ENCODE results near the gene THOC2.
A peak's percentile ranks its signal among the peaks of the same experiment; 100 is the strongest.
"Not testable (repeated sequence)": the region's sequence is repeated elsewhere in the genome, so short reads cannot be mapped to it uniquely, and the experiment has no call there.

THOC2 gene, protein sequence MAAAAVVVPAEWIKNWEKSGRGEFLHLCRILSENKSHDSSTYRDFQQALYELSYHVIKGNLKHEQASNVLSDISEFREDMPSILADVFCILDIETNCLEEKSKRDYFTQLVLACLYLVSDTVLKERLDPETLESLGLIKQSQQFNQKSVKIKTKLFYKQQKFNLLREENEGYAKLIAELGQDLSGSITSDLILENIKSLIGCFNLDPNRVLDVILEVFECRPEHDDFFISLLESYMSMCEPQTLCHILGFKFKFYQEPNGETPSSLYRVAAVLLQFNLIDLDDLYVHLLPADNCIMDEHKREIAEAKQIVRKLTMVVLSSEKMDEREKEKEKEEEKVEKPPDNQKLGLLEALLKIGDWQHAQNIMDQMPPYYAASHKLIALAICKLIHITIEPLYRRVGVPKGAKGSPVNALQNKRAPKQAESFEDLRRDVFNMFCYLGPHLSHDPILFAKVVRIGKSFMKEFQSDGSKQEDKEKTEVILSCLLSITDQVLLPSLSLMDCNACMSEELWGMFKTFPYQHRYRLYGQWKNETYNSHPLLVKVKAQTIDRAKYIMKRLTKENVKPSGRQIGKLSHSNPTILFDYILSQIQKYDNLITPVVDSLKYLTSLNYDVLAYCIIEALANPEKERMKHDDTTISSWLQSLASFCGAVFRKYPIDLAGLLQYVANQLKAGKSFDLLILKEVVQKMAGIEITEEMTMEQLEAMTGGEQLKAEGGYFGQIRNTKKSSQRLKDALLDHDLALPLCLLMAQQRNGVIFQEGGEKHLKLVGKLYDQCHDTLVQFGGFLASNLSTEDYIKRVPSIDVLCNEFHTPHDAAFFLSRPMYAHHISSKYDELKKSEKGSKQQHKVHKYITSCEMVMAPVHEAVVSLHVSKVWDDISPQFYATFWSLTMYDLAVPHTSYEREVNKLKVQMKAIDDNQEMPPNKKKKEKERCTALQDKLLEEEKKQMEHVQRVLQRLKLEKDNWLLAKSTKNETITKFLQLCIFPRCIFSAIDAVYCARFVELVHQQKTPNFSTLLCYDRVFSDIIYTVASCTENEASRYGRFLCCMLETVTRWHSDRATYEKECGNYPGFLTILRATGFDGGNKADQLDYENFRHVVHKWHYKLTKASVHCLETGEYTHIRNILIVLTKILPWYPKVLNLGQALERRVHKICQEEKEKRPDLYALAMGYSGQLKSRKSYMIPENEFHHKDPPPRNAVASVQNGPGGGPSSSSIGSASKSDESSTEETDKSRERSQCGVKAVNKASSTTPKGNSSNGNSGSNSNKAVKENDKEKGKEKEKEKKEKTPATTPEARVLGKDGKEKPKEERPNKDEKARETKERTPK (N-terminal part only)

DNA sequence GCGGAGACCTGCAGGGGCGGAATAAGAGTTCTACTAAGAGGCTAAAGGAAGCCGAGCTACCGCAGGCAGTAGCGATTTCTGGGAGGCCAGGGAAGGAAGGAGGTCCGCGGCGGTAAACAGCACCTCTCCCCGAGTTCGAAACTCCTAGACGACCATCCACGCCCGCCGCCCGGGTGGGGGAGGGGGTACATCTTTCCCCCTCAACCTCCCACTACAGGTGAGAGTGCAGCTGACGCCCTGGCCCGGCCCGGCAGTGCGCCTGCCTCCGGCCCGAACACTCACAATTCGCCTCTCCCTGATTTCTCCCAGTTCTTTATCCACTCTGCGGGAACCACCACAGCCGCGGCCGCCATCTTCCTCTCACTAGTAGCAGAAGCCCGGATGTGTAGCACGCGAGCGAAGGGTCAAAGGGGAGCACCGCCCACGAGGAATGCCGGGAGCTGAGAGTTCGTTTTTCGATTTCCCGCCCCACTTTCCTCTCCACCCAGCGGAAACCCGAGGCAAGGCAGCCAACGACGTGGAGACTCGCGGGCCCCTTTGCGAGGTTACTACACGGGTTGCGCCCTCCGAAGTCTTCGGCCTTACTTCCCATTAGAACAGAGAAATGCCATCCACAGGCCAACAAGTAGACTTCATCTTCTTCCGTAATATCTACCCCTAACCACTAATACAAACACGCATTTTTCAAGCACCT is at the start of gene THOC2:
TSS of gene THOC2 (minus strand) at position 383 of the 694 bp plus-strand sequence. CDS start at position 353, 30 bp downstream.
- peak; percentile 66 to 77 for DNase-seq

DNA sequence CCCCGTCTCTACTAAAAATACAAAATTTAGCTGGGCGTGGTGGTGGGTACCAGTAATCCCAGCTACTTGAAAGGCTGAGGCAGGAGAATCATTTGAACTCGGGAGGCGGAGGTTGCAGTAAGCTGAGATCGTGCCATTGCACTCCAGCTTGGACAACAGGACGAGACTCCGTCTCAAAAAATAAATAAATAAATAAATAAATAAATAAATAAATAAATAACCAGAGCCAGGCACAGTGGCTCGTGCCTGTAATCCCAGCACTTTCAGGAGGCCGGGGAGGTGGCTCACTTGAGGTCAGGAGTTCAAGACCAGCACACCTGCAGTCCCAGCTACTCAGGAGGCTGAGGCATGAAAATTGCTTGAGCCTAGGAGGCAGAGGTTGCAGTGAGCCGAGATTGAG is 48.9 kb upstream of the THOC2 start:
- DNase-seq: not testable (repeated sequence)

DNA sequence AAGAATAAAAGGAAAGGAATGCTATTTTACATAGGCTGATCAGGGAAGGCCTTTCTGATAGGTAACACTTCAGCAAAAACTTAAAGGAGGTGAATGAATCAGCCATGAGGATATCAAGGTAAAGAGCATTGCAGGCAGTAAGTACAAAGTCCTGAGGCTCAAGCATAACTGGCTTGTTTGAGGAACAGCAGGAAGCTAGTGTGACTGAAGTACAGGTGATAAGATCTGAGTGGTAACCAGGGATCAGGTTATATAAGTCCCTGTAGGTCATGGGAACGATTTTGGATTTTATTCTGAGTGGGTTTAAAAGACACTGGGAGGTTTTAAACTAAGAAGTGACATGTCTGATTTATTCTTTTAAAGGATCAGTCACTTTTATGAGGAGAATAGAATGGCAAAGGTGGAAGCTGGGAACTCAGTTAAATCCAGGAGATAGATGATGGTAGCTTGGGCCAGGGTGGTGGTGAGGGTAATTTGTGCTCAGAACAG is 47.1 kb upstream of the THOC2 start:
- no peak for DNase-seq

DNA sequence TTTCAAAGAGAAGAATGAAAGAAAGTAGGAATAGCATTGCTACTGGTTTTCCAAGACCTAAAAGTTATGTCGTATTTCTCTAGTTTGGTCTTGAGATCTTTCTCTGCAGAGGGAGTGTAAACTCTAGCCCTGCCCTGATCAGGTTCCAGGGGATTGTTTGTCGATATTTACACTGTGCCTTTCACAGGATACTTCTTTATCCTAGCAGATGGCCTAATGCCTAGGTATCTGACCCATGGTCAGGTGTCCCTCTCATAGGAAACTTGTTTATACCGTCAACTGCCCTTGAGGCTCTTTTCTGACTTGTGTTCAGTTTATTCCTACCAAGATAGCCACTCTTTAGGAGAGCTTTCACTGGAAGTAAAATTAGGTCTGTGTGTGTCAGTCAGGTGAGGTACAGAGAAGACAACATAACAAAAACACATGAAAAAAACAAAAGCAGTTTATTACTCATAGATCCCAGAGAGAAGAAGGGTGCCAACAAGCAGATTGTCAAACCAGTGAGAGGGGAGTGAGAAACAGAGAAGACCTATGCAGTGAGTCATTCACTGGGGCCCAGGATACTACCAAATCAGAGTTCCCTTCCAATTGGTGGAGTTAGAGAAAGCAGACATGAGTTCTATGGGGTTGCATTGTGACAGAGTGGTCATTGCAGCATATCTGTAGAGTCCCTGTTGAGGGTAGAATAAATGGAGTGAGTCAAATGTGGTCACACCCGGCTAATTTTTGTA is 40.6 kb upstream of the THOC2 start:
- DNase-seq: no peak

DNA sequence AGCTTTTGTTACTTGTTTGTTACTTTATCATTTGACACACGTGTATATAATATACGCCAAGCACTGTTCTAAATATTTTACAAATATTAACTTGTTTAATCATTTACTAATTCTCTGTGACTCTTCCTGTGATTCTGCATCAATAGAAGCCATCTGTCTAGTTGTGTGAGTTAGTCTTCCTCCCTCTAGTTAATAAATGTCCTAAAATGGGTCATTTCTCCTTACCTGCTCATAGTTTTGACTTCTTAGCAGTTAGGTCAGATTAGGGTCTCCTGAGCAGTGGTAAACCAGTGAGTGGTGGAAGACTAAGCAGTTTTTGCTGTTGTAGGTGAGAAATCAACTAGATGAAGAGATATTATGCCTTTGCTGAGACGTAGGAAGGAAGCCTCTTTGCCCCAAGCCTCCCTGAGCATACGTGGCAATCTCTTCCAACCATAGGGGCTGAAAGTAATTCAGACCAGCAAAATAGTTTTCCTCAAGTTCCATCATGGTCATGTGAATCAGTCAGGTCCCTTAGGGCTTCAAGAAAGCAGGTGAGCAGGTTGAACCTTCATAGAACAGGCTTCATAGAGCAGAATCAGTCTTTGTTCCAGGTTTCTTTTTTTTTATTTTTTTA is 38.7 kb upstream of the THOC2 start:
- no peak for DNase-seq

DNA sequence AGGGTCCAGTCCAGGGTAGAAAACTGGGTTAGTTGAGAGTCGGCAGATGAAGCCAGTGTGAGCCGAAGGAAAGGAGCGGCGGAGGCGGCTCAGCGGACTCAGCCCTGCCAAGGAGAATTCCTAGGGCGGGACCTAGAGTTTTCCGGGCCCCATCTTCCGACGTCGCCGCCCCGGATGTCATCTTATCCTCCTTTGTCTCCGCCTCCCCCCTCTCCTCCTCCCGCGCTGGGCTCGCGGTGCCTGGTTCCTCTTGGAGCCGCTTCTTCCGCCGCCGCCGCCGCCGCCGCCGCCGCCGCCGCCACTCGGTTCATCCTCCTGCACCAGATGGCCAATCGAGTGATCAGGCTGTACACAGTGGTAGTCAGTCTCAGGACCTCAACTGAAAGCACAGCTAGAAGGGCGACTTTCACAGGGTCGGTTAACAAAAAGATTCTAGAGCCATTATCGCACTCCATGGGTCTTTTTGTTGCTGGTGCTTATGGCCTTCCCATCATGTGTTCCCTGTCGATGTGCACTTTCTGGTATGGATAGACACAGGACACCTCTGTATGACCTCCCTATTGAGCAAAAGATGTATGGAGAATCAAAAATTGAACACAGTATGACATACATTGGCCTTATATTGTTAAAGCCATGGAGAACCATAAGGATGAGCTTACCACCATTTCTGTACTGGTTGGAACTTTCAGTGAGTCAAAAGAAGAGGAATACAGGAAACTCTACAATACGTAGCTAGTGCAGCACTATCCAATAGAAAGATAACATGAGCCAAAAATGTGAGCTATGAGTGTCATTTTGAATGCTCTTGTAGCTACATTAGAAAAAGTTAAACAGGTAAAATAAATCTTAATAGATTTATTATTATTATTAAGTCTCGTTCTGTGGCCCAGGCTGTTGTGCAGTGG is 32.4 kb upstream of the THOC2 start:
- peak; percentile 69 to 71 for DNase-seq

DNA sequence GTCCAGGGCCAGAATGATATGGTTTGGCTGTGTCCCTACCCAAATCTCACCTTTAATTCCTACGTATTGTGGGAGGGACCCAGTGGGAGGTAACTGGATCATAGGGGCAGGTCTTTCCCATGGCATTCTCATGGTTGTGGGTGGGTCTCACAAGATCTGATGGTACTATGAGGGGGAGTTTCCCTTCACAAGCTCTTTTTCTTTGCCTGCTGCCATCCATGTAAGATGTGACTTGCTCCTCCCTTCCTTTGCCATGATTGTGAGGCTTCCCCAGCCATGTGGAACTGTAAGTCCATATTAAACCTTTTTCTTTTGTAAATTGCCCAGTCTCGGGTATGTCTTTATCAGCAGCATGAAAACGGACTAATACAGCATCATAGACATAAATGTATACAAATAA is 27.0 kb upstream of the THOC2 start:
- not testable (repeated sequence) for DNase-seq

DNA sequence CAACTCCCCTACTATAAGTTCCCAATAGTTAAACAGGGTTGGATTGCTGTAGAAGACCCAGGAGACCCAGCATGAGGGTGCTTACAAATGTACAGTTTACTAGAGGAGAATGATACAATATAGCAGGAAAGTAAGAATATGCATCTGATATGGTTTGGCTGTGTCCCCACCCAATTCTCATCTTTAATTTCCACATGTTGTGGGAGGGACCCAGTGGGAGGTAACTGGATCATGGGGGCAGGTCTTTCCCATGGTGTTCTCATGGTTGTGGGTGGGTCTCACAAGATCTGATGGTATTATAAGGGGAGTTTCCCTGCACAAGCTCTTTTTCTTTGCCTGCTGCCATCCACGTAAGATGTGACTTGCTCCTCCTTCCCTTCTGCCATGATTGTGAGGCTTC is 24.9 kb upstream of the THOC2 start:
- DNase-seq: not testable (repeated sequence)

DNA sequence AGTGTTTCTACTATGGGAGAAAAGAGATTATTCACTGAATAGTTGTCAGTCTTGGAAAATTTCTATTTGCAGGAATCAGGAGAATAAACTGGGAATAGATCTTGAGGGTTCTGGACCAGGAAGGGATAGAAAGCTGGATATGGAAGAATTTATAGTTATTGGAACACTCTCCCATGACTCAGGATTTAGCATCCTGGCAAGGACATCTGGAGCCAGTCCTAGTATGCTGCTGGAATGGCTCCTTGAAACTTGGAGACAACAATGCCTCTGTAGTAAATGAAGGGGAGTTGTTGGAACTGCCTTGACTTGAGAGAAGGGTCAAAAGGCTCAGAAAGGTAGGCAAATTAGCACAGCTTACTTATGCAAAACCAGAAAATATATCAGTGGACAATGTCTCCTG is 23.5 kb upstream of the THOC2 start:
- DNase-seq: no peak

DNA sequence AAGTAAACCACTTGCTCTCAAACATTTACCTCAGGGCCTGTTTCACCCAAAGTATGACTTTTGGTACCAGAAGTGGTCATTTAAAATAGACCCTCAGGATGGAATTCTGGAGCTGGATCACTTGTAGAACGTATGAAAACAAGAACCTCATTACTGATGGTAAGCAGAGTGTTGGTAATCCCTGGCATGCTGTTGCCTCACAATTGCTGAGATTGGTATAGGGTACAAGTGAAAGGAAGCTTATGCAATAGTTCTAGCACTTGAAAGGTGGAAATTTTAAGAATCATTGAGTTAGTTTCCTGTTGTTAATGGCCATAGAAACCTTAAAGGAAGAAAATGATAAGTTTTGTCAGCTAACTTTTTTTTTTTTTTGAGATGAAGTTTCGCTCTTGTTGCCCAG is 22.3 kb upstream of the THOC2 start:
- DNase-seq: no peak

DNA sequence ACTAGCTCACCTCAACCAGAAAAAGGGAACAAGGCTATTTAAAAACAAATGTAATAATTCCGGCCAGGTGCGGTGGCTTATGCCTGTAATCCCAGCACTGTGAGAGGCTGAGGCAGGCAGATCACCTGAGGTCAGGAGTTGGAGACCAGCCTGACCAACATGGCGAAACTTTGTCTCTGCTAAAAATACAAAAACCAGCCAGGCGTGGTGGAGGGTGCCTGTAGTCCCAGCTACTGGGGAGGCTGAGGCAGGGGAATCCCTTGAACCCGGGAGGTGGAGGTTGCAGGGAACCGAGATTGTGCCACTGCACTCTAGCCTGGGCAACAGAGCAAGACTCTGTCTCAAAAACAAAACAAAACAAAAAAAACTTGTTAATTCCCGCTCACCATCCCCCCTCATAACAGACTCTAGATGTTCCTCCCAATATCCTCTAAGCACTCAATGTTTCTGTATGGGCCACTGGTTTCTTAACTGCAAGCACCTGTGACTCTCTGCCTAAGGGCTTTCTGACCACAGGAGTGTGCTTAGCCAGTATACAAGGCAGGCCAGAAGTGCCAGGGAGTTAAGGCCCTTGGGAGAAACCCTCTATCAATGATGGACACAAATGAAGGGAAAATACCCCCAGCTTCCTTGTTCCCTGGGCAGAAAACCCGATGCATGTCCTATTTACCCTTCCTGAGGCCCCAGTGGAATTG is 21.0 kb upstream of the THOC2 start:
- DNase-seq: no peak

DNA sequence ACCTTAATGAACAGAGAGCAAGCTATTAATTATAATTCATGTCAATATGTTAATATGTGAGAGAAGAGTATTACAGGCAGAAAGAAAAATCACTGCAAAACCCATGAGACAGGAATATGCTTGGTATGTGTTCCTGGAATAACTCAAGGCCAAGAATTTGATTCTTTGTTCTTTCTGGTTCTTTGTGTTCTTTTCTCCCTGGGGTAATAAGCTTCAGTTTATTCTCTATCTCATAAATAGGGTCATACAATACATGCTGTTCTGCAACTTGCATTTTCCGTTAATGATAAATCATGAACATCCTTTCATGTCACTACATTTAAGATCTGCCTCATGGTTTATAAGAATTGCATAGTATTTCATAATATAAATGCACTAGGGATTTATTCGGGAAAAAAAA is 16.8 kb upstream of the THOC2 start:
- DNase-seq: no peak

DNA sequence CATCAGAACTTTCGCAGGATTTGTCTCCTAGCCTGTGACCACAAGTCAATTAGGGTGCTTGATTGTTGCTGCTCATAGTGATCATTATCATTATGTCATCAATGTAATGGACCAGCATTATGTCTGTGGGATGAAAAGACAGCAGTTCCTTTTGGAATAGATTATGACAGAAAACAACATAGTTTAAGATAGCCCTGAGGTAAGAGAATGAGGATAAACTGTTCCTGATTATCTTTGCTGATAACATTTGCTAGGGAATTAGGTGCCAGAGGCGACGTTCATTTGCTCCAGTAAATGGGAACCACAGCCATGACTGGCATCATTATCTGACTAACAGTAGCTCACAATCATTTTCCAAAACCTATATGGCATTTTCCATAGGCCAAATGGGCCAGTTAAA is 12.7 kb upstream of the THOC2 start:
- no peak for DNase-seq

DNA sequence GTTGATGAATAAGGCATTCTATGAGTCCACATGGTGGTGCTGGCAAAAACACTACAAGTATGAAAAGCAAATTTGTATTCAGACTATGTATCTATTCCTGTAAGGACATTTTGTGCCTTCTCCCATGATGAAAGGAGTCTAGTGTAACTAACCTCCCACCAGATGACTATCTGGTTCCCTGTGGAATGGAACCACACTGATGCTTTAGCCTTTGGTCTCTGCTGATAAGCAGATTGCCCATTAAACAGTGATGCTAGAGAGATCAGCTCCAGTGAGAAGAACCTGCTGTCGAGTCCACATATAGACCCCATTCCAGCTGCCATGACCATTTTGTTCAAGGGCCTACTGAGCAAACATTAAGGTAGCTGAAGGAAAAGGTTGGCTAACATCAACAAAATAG is 10.5 kb upstream of the THOC2 start:
- DNase-seq: no peak

DNA sequence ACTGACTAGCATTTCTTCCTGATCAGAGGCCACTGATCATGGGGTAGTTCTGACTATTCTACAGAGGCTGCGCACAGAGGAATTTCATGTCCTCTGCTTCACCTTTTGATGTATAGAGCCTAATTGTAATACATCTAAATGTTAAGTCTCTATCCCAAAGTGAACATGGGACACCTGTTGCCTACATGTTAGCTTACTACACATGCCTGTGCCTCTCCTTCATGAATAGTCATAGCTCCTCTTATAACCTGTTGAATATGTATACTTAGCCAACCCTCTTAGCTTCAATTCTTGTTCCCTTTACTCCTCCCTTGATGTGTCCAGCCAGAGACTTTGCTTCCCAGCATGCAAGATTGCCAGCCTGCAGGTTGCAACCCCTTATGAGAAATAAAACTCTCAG is 9.6 kb upstream of the THOC2 start:
- DNase-seq: no peak

DNA sequence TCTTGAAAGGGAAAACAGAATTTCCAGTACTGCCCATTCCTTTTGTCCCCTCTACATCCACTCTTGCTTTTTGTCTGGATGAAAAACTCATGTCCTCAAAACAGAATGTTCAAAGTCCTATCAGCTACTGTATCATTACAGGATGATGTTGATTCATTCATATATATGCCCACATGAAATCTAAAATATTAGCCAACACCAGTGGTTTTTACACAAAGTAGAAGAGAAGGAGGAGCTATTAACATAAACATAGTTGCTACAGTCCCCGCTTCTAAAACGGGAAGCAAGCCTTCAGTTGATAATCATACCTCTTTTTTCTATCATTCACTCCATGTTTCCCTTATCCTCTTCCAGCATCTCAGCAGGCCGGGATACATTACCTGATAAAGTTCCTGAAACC is 7.7 kb upstream of the THOC2 start:
- DNase-seq: no peak

DNA sequence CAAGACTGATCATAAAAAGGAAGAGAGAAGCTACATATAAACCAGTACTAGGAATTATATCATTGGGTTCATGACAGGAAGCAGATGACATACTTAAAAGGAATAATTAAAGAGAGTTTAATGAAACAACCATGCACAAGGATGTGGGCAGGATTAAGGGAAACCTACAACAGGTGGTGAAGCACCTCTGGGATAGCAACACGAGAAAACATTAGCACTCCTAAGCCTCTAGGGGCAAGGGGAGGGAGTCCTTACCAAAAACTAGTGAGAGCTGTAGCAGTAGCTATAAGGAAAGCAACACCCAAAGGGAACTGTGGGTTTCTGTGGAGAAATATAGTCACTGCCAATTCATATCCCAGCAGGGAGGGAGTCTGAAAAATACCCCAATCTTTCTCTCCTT is 7.2 kb upstream of the THOC2 start:
- no peak for DNase-seq

DNA sequence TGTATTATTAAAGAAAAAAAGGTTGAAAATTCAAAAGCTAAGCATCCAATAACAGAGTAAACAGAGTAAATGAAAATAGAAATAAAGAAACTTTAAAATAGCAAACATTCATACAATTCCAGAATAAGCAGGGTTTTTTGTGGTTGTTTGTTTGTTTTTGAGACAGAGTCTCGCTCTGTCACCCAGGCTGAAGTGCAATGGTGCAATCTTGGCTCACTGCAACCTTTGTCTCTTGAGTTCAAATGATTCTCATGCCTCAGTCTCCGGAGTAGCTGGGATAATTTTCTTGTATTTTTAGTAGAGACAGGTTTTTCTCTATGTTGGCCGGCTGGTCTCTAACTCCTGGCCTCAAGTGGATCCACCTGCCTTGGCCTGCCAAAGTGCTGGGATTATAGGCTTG is 6.6 kb upstream of the THOC2 start:
- DNase-seq: no peak

DNA sequence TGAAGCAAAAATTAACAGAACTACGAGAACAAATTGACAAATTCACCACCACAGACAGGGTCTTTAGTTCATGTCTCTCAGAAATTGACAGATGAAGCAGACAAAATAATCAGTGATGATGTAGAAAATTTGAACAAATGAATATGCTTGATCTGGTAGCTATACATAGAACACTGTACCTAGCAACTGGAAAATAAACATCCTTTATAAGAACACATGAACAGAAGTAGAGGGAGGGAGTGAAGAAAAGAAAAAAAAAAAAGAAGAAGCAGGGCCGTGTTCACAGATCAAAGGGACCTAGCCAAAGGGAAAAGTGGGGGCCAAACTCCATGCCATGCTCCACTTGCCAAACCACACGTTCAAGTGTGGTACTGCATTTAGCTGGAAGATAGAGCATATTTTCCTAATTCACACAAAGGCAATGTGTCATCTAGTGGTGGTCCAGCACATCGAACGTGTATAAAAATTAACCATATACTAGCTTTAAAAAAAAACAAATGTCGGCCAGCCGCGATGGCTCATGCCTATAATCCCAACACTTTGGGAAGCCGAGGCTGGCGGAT is 5.6 kb upstream of the THOC2 start:
- DNase-seq: no peak
